BJ (cell line): ENCODE results near the gene LMO2. TPM values are rescaled to one million over a fixed set of nuclear protein-coding genes. Genes with fewer than 3 reads are reported as not detected.

Source experiments
- CTCF ChIA-PET: fragments of 350-600 bp; formaldehyde crosslinking; extraction: SDS; loops from one replicate; lab custom pipeline; 2021; ENCODE audit warnings: antibody characterized with exemption, inconsistent platforms; lab: Yijun Ruan, JAX
- POLR2A ChIA-PET: fragments of 300-600 bp; sonication (Branson Sonifier 250); formaldehyde crosslinking; extraction: SDS; loops from one replicate; lab custom pipeline; 2021; ENCODE audit warnings: antibody characterized with exemption; lab: Charles Lee
- DNase-seq: peaks from one replicate; pipeline ENCODE4 v3.0.0-alpha.2; 2011; ENCODE audit warnings: low read depth
- H3K27me3 ChIP-seq: 2 replicates; pipeline ENCODE4 v1.6.0; 2011; ENCODE audit warnings: low read length; ENCODE audit not compliant: control insufficient read depth, insufficient read depth
- H3K36me3 ChIP-seq: 2 replicates; pipeline ENCODE4 v1.5.1; 2011; ENCODE audit warnings: low read length; ENCODE audit not compliant: control insufficient read depth, insufficient read depth
- H3K4me3 ChIP-seq: 2 replicates; pipeline ENCODE4 v1.5.1; 2011; ENCODE audit warnings: low read depth, mild to moderate bottlenecking, control low read depth, low read length
- CTCF ChIP-seq: IDR thresholded peaks from 2 replicates; pipeline ENCODE4 v1.5.1; 2011; ENCODE audit warnings: low read depth, mild to moderate bottlenecking, control low read depth, inconsistent platforms, low read length, moderate library complexity; ENCODE audit not compliant: insufficient read depth
- polyA plus RNA-seq: library from polyadenylated mRNA; depleted of rRNA; stranded (reverse); fragments of >200 nt; gene quantifications from 2 replicates; pipeline ENCODE4 v1.2.3, GENCODE V29; 2011

The LMO2 gene
- polyA plus RNA-seq, 1 experiment, result not detected

GRCh38 chr11:33913991-33914390 is 22.1 kb upstream of the LMO2 start:
- H3K36me3 ChIP-seq, result no peaks in the 10 kb centered on the region

GRCh38 chr11:33912405-33913361 is 20.8 kb upstream of the LMO2 start:
- DNase-seq, result peak; percentile 55
- POLR2A ChIA-PET, result interaction anchor here (0.6 kb wide), 1 partner anchor 244 kb away, joined by 4 read pairs; no protein-coding TSS in a partner anchor
- H3K27me3 ChIP-seq, result peaks cover 9% of the 10 kb centered on the region
- no peak for TF ChIP-seq CTCF
- no peaks in the 10 kb centered on the region for H3K36me3 ChIP-seq
- CTCF ChIA-PET, result no interaction called here
- H3K4me3 ChIP-seq, result no peak overlapping the region

More at GRCh38 chr11:33913991-33914390, 22.1 kb upstream of the LMO2 start:
- no peak overlapping the region for H3K4me3 ChIP-seq
- TF ChIP-seq CTCF, result no peak
- POLR2A ChIA-PET, result no interaction called here
- CTCF ChIA-PET, result no interaction called here
- no peak for DNase-seq
- peaks cover 8% of the 10 kb centered on the region for H3K27me3 ChIP-seq

GRCh38 chr11:33910958-33911339 is 19.1 kb upstream of the LMO2 start:
- POLR2A ChIA-PET, result no interaction called here
- Histone ChIP-seq H3K4me3 (no peak overlapping the region), H3K27me3 (peaks cover 10% of the 10 kb centered on the region), H3K36me3 (no peaks in the 10 kb centered on the region)
- no peak for TF ChIP-seq CTCF
- DNase-seq, result no peak
- CTCF ChIA-PET, result interaction anchor here (0.8 to 1.0 kb wide), 3 partner anchors 13 to 60 kb away, joined by 3 read pairs; no protein-coding TSS in a partner anchor

GRCh38 chr11:33910296-33910957 is 18.6 kb upstream of the LMO2 start:
- TF ChIP-seq CTCF, result no peak
- no peak overlapping the region for H3K4me3 ChIP-seq
- peaks cover 9% of the 10 kb centered on the region for H3K27me3 ChIP-seq
- POLR2A ChIA-PET, result no interaction called here
- CTCF ChIA-PET, result interaction anchor here (0.8 to 1.0 kb wide), 2 partner anchors 14 to 21 kb away, joined by 3 read pairs; no protein-coding TSS in a partner anchor
- DNase-seq, result no peak
- H3K36me3 ChIP-seq, result no peaks in the 10 kb centered on the region

- Histone ChIP-seq H3K36me3 (no peaks in the 10 kb centered on the region), H3K4me3 (no peak overlapping the region), H3K27me3 (peaks cover 7% of the 10 kb centered on the region)
- DNase-seq, result no peak
- no peak for TF ChIP-seq CTCF
- ChIA-PET CTCF (no interaction called here), POLR2A (no interaction called here)
These were observed 17.7 kb upstream of the LMO2 start for GRCh38 chr11:33909552-33909951.
